ENCODE measurements around the gene HCRT.

DNA sequence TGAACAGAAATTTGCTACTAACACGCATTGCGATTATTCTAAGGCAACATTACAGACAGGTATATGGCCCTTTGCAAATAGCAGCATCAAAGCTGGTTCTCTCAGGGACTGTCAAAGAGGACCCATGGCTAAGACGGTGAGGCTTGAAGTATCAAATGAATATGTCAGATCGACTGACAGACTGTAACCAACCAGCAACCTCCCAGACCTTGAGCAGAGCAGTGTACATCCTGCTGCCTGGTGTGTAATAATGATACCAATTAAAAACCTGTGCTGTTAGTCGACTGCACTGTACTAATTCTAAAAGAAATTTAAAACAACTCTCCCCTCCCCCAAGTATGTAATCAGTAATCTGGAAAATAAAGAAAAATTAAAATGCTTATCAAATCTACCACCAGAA lies 45.0 kb upstream of the HCRT start:
- no peak for TF ChIP-seq POLR2AphosphoS5 (IDR thresholded peaks at IDR 0.05)
- TF ChIP-seq, protein P1, sequence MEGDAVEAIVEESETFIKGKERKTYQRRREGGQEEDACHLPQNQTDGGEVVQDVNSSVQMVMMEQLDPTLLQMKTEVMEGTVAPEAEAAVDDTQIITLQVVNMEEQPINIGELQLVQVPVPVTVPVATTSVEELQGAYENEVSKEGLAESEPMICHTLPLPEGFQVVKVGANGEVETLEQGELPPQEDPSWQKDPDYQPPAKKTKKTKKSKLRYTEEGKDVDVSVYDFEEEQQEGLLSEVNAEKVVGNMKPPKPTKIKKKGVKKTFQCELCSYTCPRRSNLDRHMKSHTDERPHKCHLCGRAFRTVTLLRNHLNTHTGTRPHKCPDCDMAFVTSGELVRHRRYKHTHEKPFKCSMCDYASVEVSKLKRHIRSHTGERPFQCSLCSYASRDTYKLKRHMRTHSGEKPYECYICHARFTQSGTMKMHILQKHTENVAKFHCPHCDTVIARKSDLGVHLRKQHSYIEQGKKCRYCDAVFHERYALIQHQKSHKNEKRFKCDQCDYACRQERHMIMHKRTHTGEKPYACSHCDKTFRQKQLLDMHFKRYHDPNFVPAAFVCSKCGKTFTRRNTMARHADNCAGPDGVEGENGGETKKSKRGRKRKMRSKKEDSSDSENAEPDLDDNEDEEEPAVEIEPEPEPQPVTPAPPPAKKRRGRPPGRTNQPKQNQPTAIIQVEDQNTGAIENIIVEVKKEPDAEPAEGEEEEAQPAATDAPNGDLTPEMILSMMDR (IDR thresholded peaks at IDR 0.05), result no peak

Data from transverse colon (tissue), 4 donors.